LHCN-M2 (cell line): ENCODE results near the gene TRIO. TPM values are rescaled to one million over a fixed set of nuclear protein-coding genes. Genes with fewer than 3 reads are reported as not detected.
A peak's percentile ranks its signal among the peaks of the same experiment; 100 is the strongest.

Experiments used
- DNase-seq: peaks from one replicate; pipeline ENCODE4 v3.0.0-alpha.2; 2012; ENCODE audit warnings: low read depth
- total RNA-seq: library from RNA; depleted of rRNA; stranded (reverse); fragments of >200 nt; gene quantifications from 2 replicates; pipeline ENCODE4 v1.2.3, GENCODE V29; 2014

TRIO gene
- total RNA-seq, 1 experiment from 2014 or later, result 168 TPM

DNA sequence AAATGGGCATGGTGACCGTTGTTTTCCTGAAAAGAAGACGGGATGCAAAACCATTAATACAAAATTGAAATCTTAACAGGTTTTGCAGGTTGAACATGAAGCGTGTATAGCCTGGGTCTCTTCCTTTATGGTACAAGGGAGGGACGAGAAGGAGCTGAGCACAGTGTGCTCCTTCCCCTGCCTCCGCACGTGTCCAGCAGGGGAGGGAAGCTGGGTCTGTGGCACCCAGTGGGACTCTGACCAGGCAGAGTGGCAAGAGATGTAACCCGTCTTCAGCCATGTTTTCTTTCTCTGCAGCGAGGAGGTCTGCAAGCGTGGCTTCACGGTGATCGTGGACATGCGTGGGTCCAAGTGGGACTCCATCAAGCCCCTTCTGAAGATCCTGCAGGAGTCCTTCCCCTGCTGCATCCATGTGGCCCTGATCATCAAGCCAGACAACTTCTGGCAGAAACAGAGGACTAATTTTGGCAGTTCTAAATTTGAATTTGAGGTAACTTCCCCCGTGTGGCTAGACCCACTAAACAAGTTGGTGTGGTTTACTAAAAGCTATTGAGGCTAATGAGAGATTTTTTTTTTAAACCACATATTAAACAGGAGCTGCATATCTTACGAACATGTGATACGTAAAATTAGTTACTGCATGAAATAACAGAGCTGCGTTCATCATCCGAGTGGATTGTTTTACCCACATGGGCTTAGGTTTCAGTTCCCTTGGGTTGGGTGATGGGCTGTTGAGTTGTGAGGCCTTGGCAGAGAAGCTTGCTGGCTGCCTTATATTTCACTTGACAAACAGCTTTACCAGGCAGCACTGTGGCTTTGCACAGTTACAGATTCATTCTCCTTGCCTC, 143.7 kb downstream of the TRIO start:
- DNase-seq, result no peak

- DNase-seq, result no peak
Observed at GRCh38 chr5:14292766-14293658, 149.9 kb downstream of the TRIO start.

- no peak for DNase-seq
Observed at GRCh38 chr5:14295610-14296009, 152.5 kb downstream of the TRIO start.

- no peak for DNase-seq
Observed at GRCh38 chr5:14296533-14297331, 153.6 kb downstream of the TRIO start.

DNA sequence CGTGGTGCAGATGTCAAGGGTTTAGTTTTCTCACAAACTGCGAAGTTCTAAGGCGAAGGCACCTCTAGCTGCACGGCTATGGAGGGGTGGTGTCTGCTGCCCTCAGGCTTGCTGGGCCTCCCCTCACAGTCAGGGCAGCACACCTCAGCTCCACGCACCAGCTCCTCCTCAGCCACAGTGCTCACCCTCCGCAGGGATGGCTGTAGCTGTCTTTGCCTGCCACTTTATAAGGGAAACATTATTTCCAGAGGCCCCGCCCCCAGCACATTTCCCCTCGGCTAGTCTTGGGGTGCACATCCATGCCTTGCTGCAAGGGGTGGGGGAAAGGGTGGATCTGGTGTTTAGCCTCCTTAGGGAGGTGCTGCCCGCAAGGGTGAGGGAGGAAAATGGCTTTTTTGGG, 154.6 kb downstream of the TRIO start:
- DNase-seq, result no peak

DNA sequence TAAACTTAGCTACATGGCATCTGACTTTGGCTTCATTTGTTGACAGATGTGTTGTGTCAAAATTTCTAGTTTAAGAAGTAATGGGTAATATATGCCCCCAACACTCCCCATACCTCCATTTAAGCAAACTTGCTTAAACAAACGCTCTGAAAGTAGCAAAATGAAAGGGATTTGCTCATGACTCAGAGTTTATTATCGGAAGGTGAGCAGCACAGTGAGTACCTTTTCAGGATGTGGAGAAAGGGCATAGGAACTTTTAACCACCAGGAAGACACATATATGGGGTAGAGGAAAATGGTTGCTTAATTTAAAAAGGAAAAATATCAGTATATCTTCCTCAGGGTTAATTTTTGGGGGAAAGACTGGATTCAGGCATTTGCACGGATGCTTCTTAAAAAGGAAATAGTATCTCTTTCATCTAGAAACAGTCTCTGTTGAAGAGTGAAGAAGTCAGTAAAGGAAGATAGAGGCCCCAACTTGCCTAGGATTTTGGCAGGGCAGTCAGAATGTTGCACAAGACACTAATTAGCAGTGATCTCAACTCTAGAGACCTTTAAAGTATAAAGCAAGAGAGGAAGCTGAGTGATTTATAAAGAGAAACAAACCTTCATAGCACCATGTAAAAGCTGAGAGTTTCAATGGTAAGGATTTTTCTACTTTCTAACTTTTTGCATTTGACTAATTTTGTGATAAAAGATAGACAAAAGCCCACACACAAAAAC, 155.1 kb downstream of the TRIO start:
- DNase-seq, result no peak

DNA sequence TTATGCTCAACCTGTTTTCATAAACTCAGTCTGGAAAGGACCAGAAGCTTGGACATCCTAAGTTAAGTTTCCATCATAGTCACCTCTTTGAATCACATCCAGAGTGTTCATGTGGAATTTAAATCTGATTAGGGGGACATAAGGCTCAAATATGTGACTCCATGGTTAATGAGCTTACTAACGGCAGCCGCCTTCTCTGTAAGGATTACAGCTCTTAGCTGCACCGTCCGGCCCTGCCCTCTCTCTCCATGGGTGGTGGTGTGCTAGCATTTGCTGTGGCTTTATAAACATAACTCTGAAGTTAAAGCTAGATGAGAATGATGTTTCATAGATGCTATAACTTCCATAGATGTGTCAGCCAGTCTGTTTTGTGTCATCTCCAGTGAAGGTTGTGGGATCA, 156.5 kb downstream of the TRIO start:
- DNase-seq, result no peak

GRCh38 chr5:14301186-14301585, 158.0 kb downstream of the TRIO start:
- no peak for DNase-seq

DNA sequence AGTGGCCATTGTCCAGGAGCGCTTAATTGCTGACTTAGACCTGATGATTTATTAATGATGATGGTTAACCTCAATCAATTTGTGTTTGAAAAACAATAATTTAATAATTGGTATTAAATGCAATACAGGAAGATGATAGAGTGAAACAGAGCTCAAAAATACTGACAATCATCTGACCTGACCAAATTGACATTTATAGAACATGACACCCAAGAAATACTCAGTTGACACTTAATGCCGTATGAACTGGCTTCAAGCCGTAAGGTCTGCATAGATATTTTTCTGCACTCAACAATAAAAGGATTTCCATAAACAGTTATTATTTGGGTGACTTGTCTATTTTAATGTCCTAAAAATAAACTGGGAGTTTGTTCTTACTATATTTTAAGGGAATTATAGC, 159.2 kb downstream of the TRIO start:
- DNase-seq, result no peak

- peak; percentile 89 for DNase-seq
Observed at GRCh38 chr5:14305045-14305444, 161.9 kb downstream of the TRIO start.

- no peak for DNase-seq
Observed at GRCh38 chr5:14306329-14306815, 163.2 kb downstream of the TRIO start.

DNA sequence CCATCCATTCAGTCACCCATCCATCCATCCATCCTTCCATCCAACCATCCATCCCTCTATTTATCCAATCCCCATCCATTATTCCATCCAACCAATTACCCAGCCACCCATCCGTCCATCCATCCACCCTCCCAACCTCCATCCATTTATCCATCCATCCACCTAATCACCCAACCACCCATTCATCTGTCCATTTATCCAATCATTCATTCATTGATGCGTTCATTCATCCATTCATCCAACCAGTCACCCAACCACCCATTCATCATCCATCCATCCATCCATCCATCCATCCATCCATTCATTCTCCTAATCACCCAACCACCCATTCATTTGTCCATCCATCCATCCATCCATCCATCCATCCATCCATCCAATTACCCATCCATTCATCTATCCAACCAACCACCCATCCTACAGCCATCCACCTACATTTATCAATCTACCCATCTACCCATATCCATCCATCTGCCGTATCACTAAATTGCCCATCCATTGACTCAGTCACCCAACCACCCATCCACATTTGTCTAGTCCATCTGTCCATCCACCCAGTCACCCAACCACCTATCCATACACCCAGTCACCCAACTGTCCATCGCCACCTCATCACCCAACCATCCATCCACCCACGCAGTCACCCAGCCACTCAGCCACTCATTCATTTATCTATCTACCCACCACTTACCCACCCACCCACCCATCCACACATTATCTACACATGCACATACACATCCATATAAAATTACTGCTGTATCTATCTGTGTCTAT, 165.4 kb downstream of the TRIO start:
- DNase-seq, result no peak

- DNase-seq, result no peak
Observed at GRCh38 chr5:14309199-14309598, 166.1 kb downstream of the TRIO start.

DNA sequence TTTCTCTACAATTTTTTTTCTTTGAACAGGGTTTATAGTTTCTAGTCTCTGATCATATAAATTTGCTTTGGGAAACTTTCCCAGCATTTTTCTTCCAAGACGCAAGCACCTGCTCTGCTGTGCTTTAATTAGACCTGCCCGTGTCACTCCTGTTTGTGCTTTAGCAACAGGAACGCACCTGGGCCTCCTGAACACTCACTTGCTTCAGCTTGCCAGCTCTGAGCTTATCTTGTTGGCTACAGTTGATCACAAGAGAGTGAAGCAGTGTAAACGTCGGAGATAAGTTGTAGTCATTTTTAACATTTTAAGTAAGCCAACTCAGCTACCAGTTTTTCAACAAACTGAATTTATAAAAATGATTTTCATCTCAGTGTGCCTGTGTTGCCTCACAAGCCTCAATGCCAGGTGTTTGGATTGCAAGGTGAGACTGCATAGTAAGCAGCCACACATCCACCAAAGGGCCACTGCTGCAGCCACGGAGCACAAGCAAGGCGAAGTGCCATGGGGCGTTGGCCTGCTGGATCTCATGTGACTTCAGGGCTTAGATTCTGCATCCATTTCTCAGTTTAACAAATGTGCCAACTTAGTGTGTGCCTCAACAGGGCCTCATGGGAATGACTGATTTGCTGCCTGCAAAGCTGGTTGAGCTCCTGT, 166.9 kb downstream of the TRIO start:
- DNase-seq, result no peak

DNA sequence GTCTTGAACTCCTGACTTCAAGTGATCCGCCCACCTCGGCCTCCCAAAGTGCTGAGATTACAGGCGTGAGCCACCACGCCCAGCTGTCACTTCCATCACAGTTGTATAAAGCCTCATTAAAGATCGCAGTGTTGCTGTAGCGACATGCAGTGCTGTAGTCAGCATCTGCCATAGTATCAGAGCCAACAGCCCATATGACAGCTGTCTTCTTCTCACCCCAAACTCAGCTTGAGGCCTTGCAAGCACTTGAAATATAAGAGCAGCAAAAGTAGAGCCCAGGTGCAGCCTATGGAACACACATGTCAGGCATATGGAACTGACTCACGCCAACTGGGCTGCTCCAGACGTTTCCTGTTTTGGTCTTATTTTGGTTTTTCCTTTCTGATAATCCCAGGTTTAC, 167.8 kb downstream of the TRIO start:
- DNase-seq, result no peak

DNA sequence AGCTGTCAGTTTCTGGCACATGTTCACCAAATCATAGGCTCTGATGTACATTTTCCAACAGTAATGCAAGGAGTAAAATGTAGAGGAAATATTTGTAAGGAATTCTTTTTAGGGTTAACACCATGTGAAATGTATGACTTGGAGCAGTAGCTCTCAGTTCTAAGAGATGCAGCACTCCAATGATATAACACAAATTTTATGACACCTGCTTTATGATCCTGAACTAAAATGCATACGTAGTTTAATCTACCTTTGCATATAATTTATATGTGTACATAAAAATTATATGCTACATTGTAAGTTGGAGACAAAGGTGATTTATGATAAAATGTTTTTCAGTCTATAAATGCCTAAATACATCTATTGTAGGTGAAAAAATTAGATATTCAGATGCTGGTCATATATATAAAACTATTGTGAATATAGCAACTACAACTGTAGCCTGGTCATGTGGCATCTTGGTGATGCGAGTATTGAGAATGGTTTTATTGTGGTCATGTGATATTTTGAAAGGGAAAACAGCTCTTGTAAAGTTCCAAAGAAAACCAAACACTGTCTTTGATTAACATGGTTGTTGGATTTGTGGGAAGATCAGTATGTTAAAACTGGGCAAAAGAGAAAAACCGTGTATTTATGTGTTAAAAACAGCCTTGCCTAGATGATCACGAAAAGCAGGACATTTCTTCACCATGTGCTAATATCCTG, 171.0 kb downstream of the TRIO start:
- DNase-seq, result no peak

DNA sequence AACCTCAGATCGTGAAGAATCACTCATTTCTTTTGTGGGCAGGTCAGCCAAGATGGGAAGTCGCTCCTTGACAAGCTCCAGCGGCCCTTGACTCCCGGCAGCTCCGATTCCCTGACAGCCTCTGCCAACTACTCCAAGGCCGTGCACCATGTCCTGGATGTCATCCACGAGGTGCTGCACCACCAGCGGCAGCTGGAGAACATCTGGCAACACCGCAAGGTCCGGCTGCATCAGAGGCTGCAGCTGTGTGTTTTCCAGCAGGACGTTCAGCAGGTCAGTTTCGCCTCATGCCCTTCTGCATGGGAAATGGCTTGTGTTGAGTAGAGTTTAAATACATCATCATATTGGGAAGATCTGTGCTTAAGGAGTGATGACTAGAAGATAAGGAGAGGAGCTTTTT, 173.3 kb downstream of the TRIO start:
- no peak for DNase-seq

- DNase-seq, result no peak
Observed at GRCh38 chr5:14319102-14319501, 176.0 kb downstream of the TRIO start.

DNA sequence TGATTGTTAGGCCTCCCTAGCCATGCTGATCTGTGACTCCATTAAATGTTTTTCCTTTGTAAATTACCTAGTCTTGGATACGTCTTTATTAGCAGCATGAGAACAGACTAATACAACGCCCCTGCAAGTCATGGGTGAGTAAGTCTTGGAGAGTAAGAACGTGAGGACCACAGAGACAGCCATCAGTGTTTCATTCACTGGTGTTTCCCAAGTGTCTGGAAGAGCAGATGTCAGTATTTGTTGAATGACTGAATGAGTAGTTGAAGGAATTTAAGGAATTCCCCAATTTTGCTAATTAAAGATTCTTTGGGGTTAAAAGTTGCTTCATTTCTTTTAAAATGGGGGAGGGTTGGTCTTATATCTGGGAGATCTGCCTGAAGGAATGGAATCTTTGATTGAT, 178.8 kb downstream of the TRIO start:
- DNase-seq, result no peak
